Neuron (in vitro differentiated cells): Measurements from ENCODE around the gene HYAL4.
"Not testable (repeated sequence)": the region's sequence is repeated elsewhere in the genome, so short reads cannot be mapped to it uniquely, and the experiment has no call there.

Experiments used
- H2AFZ ChIP-seq: one replicate; pipeline ENCODE4 v1.6.1; 2013; ENCODE audit warnings: low read depth, mild to moderate bottlenecking, inconsistent platforms, low read length, moderate library complexity
- H3K27me3 ChIP-seq: one replicate; pipeline ENCODE4 v1.6.1; 2013; ENCODE audit warnings: low read length; ENCODE audit not compliant: insufficient read depth
- H3K36me3 ChIP-seq: one replicate; pipeline ENCODE4 v1.6.1; 2013; ENCODE audit warnings: low read length; ENCODE audit not compliant: insufficient read depth
- H3K4me1 ChIP-seq: one replicate; pipeline ENCODE4 v1.6.1; 2013; ENCODE audit warnings: low read length; ENCODE audit not compliant: insufficient read depth
- H3K4me3 ChIP-seq: 2 replicates; pipeline ENCODE4 v1.5.1; 2013; ENCODE audit warnings: mild to moderate bottlenecking, low read length, moderate library complexity
- H3K9me3 ChIP-seq: one replicate; pipeline ENCODE4 v1.6.1; 2013; ENCODE audit warnings: low read length

Gene HYAL4

DNA sequence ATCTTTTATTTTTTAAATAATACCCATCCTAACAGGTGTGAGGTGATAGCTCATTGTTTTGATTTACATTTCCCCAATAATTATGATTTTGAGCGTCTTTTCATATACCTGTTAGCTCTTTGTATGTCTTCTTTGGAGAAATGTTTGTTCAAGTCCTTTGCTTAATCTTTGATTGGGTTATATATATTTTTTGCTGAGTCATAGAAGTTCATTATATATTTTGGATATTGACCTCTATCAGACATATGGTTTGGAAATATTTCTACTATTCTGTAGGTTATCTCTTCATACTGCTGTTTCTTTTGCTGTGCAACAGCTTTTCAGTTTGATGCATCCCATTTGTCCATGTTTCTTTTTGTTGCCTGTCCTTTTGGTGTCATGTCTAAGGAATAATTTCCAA lies 23.6 kb upstream of the HYAL4 start:
- Histone ChIP-seq H3K27me3 (no peaks in the 10 kb centered on the region), H3K9me3 (no peaks in the 10 kb centered on the region), H3K36me3 (no peaks in the 10 kb centered on the region), H3K4me3 (no peak overlapping the region), H3K4me1 (no peaks in the 10 kb centered on the region), H2AFZ (no peak overlapping the region)

DNA sequence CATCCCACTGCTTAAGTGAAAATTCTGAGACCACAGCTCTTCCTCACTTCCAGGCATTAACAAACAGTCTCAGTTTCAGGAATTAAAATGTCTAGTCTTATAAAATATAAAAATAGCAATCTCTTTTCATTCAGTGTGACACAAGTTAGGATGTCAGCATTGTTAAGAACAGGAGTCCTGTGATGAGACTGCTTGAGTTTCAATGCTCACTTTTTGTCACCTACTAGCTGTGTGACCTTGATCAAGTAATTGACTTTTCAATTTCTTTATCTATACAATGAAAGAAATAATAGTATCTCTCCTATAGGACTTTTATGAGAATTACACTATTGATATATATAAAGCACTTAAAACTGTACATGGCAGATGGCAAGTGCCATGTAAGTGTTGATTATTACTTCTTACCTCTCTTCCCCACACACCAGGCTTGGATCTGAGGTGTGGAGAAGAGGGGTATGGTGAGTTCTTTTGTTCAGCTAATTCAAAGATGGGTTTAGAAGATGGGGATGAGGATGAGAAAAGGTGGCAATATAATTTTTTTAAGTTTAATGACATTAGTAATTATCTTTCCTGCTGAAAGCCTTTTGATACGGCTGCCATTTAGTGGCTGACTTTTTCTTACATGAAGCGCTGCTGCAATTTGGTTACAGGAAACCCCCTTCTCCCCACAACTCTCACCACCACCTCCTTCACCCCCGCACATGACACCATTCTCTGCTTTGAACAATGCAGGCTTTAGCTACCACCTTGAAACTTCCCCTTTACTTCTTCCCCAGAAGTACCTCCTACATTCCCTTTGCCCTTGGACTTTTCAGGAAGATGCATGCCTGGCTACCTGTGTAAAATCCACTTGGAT lies 20.8 kb upstream of the HYAL4 start:
- Histone ChIP-seq H2AFZ (no peak overlapping the region), H3K36me3 (no peaks in the 10 kb centered on the region), H3K27me3 (no peaks in the 10 kb centered on the region), H3K9me3 (no peaks in the 10 kb centered on the region), H3K4me1 (no peaks in the 10 kb centered on the region), H3K4me3 (no peak overlapping the region)

DNA sequence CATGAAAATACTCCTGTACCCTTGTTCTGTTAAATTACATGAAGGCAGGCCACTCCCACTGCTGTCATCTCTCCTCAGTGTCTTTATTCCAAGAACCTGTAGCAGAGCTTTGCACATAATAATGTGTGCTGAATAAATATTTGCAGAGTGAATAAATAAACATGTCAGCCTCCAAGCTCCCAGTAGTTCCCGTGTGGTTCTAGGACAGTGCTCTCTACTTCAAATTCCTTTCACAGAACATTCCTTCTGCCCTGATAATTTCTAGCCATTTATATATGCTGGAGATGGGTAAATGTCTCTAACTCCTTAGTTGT lies 20.3 kb upstream of the HYAL4 start:
- Histone ChIP-seq H3K9me3 (no peaks in the 10 kb centered on the region), H2AFZ (no peak overlapping the region), H3K27me3 (no peaks in the 10 kb centered on the region), H3K4me1 (no peaks in the 10 kb centered on the region), H3K36me3 (no peaks in the 10 kb centered on the region), H3K4me3 (no peak overlapping the region)

DNA sequence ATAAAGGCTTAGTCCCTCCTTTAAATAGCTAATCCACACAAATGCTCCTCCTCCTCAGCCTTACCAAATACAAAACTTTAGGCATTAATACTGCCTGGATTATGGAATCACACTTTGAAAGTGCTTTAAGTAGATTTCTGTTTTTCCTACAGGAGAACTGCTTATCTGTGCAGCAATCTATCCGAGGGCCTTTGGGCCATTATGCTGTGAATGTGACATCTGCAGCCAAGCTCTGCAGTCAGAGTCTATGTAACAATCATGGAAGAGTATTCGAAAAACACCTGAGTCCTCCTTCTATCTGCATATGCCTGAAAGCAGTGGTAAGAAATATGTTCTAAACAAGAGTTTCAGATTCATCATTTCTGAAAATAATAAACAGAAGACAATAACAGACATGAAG lies 16.2 kb upstream of the HYAL4 start:
- H3K36me3 ChIP-seq: no peaks in the 10 kb centered on the region

DNA sequence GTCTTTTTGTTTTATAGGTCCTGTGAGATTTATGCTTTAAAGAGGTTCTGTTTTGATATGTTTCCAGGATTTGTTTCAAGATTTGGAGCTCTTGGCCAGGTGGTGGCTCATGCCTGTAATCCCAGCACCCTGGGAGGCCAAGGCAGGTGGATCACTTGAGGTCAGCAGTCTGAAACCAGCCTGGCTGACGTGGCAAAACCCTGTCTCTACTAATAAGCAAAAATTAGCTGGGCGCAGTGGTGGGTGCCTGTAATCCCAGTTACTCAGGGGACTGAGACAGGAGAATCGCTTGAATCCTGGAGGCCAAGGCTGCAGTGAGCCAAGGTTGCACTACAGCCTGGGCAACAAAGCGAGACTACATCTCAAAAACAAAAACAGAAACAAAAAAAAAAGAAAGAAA lies 8.3 kb upstream of the HYAL4 start:
- H3K27me3 ChIP-seq: no peaks in the 10 kb centered on the region
- no peaks in the 10 kb centered on the region for H3K9me3 ChIP-seq
- no peak overlapping the region for H2AFZ ChIP-seq

More for the DNA sequence above, 16.2 kb upstream of the HYAL4 start:
- no peaks in the 10 kb centered on the region for H3K27me3 ChIP-seq
- H3K4me3 ChIP-seq: no peak overlapping the region
- H3K9me3 ChIP-seq: no peaks in the 10 kb centered on the region
- no peaks in the 10 kb centered on the region for H3K4me1 ChIP-seq
- no peak overlapping the region for H2AFZ ChIP-seq

DNA sequence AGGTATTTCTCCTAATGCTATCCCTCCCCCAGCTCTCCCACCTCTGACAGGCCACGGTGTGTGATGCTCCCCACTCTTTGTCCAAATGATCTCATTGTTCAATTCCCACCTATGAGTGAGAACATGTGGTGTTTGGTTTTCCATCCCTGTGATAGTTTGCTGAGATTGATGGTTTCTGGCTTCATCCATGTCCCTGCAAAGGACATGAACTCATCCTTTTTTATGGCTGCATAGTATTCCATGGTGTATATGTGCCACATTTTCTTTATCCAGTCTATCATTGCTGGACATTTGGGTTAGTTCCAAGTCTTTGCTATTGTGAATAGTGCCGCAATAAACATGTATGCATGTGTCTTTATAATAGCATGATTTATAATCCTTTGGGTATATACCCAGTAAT lies 5.9 kb upstream of the HYAL4 start:
- H3K27me3 ChIP-seq, H2AFZ ChIP-seq, H3K36me3 ChIP-seq, H3K9me3 ChIP-seq, H3K4me3 ChIP-seq, H3K4me1 ChIP-seq: not testable (repeated sequence)

More for the DNA sequence above, 8.3 kb upstream of the HYAL4 start:
- H3K36me3 ChIP-seq: no peaks in the 10 kb centered on the region
- no peaks in the 10 kb centered on the region for H3K4me1 ChIP-seq
- H3K4me3 ChIP-seq: no peak overlapping the region

DNA sequence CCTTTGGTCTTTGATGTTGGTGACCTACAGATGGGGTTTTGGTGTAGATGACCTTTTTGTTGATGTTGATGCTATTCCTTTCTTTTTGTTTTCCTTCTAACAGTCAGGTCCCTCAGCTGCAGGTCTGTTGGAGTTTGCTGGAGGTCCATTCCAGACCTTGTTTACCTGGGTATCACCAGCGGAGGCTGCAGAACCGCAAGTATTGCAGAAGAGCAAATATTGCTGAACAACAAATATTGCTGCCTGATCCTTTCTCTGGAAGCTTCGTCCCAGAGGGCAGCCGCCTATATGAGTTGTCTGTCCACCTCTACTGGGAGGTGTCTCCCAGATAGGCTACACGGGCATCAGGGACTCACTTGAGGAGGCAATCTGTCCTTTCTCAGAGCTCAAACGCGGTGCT lies 827 bp upstream of the HYAL4 start:
- H3K4me1 ChIP-seq, H3K36me3 ChIP-seq, H3K9me3 ChIP-seq, H3K4me3 ChIP-seq, H2AFZ ChIP-seq, H3K27me3 ChIP-seq: not testable (repeated sequence)

DNA sequence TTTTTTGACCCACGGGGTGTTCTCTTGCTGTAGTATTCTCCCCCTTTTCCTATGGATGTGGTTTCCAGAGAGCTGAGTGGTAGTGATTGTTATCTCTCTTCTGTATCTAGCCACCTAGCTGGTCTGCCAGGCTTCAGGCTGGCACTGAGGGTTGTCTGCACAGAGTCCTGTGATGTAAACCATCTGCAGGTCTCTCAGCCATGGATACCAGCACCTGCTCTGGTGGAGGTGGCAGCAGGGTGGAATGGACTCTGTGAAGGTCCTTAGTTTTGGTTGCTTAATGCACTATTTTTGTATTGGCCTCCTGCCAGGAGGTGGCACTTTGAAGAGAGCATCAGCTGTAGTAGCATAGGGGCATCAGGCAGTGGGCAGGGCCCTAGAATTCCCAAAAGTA lies 851 bp downstream of the HYAL4 start:
- Histone ChIP-seq H3K9me3 (no peaks in the 10 kb centered on the region), H3K4me1 (no peaks in the 10 kb centered on the region), H3K27me3 (no peaks in the 10 kb centered on the region), H3K36me3 (no peaks in the 10 kb centered on the region), H2AFZ (no peak overlapping the region), H3K4me3 (no peak overlapping the region)

DNA sequence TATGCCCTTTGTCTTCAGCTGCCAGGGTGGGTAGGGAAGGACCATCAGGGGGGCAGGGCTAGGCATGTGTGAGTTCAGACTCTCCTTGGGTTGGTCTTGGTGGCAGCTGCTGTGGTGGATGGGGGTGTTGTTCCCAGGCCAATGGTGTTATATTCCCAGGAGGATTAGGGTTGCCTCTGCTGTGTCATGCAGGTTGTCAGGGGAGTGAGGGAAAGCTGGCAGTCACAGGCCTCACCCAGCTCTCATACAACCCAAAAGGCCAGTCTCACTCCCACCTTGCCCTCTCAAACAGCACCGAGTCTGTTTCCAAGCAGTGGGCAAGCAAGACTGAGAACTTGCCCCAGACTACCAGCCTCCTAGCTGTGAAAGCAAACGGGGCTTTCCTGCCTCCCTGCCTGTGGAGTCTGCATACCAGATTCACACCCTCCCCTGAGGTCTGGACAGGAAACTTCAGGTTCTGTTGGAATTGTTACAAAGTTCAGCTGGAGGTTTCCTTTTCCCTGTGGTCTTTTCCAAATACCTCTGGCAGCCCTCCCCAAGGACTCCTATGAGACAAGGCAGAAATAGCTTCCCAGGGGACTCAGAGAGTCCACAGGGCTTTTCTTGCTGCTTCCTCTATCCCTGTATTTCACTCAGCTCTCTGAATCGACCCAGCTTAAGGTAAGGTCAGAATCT lies 1.4 kb downstream of the HYAL4 start:
- Histone ChIP-seq H3K4me1 (no peaks in the 10 kb centered on the region), H3K4me3 (no peak overlapping the region)

DNA sequence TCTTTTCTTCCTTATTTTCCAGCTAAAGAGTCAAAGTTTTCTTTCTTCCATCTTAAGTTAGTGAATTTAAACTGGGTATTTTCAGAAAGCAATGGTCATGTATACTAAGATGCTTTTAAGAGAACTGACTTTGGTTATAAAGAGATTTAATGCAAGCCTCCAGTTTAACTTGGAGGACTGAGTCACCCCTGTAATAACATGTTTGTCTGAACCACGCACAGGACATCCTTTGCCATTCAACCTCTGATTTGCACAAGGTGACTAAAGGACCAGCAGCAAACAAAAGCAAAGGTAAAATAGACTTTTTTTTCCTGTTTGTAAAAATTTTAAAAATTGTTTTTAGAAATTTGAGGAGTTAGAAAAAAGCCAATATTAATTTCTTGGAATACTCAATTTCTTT lies 2.9 kb downstream of the HYAL4 start:
- Histone ChIP-seq H3K4me1 (no peaks in the 10 kb centered on the region), H3K4me3 (no peak overlapping the region), H3K36me3 (no peaks in the 10 kb centered on the region), H2AFZ (no peak overlapping the region), H3K27me3 (no peaks in the 10 kb centered on the region), H3K9me3 (no peaks in the 10 kb centered on the region)

More for the DNA sequence above, 1.4 kb downstream of the HYAL4 start:
- no peaks in the 10 kb centered on the region for H3K36me3 ChIP-seq
- H3K9me3 ChIP-seq: no peaks in the 10 kb centered on the region
- H2AFZ ChIP-seq: no peak overlapping the region
- H3K27me3 ChIP-seq: no peaks in the 10 kb centered on the region

DNA sequence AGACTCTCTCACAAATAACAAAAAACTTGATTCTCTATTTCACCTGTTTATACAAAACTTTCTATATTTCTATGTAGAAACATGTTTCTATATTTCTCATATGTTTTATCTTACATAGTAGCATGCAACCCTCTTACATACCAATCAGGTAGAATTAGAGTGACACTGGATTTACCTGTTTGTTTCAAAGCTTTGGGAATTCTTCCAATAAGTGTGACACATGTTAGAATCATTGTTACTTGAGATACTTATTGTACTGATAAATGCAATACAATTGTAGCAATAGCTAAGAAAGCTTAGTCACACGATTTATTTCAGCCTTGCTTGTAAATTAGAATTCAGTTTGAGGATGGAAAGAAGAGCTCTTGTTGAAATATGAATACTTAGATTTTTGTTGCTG lies 4.9 kb downstream of the HYAL4 start:
- Histone ChIP-seq H2AFZ (no peak overlapping the region), H3K4me1 (no peaks in the 10 kb centered on the region), H3K4me3 (no peak overlapping the region), H3K9me3 (no peaks in the 10 kb centered on the region), H3K27me3 (no peaks in the 10 kb centered on the region), H3K36me3 (no peaks in the 10 kb centered on the region)

DNA sequence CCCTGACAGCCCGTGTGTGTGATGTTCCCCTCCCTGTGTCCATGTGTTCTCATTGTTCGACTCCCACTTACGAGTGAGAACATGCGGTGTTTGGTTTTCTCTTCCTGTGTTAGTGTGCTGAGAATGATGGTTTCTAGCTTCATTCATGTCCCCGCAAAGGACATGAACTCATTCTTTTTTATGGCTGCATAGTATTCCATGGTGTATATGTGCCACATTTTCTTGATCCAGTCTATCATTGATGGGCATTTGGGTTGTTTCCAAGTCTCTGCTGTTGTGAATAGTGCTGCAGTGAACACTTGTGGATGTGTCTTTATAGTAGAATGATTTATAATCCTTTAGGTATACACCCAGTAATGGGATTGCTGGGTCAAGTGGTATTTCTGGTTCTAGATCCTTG lies 6.4 kb downstream of the HYAL4 start:
- H3K27me3 ChIP-seq, H3K4me3 ChIP-seq, H2AFZ ChIP-seq, H3K9me3 ChIP-seq, H3K36me3 ChIP-seq, H3K4me1 ChIP-seq: not testable (repeated sequence)

DNA sequence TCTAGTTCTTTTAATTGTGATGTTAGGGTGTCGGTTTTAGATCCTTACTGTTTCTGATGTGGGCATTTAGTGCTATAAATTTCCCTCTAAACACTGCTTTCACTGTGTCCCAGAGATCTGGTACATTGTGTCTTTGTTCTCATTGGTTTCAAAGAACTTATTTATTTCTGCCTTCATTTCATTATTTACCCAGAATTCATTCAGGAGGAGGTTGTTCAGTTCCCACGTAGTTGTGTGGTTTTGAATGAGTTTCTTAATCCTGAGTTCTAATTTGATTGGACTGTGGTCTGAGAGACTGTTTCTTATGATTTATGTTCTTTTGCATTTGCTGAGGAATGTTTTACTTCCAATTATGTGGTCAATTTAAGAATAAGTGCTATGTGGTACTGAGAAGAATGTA lies 9.3 kb downstream of the HYAL4 start:
- not testable (repeated sequence) for H3K36me3 ChIP-seq, H3K27me3 ChIP-seq, H3K4me3 ChIP-seq, H2AFZ ChIP-seq, H3K4me1 ChIP-seq, H3K9me3 ChIP-seq

DNA sequence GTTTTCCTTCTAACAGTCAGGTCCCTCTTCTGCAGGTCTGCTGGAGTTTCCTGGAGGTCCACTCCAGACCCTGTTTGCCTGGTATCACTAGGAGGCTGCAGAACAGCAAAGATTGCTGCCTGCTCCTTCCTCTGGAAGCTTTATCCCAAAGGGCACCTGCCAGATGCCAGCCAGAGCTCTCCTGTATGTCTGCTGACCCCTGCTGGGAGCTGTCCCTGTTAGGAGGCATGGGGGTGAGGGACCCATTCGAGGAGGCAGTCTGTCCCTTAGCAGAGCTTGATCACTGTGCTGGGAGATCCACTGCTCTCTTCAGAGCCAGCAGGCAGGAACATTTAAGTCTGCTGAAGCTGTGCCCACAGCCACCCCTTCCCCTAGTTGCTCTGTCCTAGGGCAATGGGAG lies 11.5 kb downstream of the HYAL4 start:
- not testable (repeated sequence) for H3K4me1 ChIP-seq, H3K36me3 ChIP-seq, H3K4me3 ChIP-seq, H2AFZ ChIP-seq, H3K27me3 ChIP-seq, H3K9me3 ChIP-seq
